Ishikawa (cell line): ENCODE results near the gene INCA1.

ENCODE experiments used
- CEBPB ChIP-seq: IDR thresholded peaks from 2 replicates; pipeline ENCODE4 v1.6.1; 2012
- CREB1 ChIP-seq: IDR thresholded peaks from 2 replicates; pipeline ENCODE4 v1.6.1; 2012; ENCODE audit warnings: low read depth
- FOXM1 ChIP-seq: IDR thresholded peaks from 2 replicates; pipeline ENCODE4 v1.6.1; 2012; ENCODE audit warnings: low read depth, borderline replicate concordance
- MAX ChIP-seq: IDR thresholded peaks from 2 replicates; pipeline ENCODE4 v1.6.1; 2012
- NFIC ChIP-seq: IDR thresholded peaks from 2 replicates; pipeline ENCODE4 v1.6.1; 2012
- TAF1 ChIP-seq: IDR thresholded peaks from 2 replicates; pipeline ENCODE4 v1.6.1; 2012; ENCODE audit warnings: low read depth, mild to moderate bottlenecking
- TCF12 ChIP-seq: IDR thresholded peaks from 2 replicates; pipeline ENCODE4 v1.6.1; 2012; ENCODE audit warnings: low read depth
- YY1 ChIP-seq: IDR thresholded peaks from 2 replicates; pipeline ENCODE4 v1.6.1; 2012; ENCODE audit warnings: low read depth
- ZBTB7A ChIP-seq: IDR thresholded peaks from 2 replicates; pipeline ENCODE4 v1.6.1; 2012; ENCODE audit warnings: low read depth
- TF ChIP-seq, protein P1 (sequence below): IDR thresholded peaks from 2 replicates; pipeline ENCODE4 v1.6.1; 2012; ENCODE audit warnings: low read depth, mild to moderate bottlenecking

DNA sequence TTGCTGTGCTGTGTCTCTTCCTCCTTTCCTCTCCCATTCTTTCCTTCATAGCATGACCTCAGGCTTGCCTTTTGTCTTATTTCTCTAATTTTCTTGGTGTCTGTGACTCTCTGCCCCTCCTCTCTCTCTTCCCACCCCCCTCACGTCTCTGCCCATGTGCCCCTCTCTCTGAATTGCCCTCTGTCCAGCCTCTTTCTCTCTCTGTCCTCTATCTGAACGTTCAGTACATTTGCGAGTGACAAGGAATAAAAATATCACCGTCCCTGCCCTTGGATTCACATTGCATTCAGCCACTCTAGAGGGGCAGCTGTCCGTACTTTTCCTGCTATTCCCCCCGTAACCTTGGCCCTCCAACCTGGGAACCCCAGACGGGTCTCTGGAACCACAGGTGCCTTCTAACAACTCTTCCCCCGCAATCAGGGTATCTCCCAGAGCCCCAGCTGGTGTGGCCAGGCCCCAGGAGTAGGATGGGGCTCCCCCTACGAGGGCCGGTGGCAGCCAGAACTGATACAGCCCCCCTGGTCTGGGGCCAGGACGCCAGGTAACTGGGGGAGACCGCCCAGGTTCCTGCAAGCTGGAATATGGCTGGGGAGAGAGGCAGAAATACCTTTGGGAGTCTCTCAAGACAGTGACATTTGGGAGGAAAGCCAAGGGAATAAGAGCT is 2.2 kb upstream of the INCA1 start:
- no peak for TF ChIP-seq TAF1
- TF ChIP-seq, protein P1, sequence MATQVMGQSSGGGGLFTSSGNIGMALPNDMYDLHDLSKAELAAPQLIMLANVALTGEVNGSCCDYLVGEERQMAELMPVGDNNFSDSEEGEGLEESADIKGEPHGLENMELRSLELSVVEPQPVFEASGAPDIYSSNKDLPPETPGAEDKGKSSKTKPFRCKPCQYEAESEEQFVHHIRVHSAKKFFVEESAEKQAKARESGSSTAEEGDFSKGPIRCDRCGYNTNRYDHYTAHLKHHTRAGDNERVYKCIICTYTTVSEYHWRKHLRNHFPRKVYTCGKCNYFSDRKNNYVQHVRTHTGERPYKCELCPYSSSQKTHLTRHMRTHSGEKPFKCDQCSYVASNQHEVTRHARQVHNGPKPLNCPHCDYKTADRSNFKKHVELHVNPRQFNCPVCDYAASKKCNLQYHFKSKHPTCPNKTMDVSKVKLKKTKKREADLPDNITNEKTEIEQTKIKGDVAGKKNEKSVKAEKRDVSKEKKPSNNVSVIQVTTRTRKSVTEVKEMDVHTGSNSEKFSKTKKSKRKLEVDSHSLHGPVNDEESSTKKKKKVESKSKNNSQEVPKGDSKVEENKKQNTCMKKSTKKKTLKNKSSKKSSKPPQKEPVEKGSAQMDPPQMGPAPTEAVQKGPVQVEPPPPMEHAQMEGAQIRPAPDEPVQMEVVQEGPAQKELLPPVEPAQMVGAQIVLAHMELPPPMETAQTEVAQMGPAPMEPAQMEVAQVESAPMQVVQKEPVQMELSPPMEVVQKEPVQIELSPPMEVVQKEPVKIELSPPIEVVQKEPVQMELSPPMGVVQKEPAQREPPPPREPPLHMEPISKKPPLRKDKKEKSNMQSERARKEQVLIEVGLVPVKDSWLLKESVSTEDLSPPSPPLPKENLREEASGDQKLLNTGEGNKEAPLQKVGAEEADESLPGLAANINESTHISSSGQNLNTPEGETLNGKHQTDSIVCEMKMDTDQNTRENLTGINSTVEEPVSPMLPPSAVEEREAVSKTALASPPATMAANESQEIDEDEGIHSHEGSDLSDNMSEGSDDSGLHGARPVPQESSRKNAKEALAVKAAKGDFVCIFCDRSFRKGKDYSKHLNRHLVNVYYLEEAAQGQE = no peak
- TF ChIP-seq FOXM1 = no peak
- TF ChIP-seq YY1 = no peak
- no peak for TF ChIP-seq MAX
- TF ChIP-seq NFIC = no peak
- TF ChIP-seq TCF12 = no peak
- no peak for TF ChIP-seq CREB1
- no peak for TF ChIP-seq CEBPB
- TF ChIP-seq ZBTB7A = no peak
